HG03571 (cell line): Measurements from ENCODE around the gene PKD2L2.
A peak's percentile ranks its signal among the peaks of the same experiment; 100 is the strongest.
"Not testable (repeated sequence)": the region's sequence is repeated elsewhere in the genome, so short reads cannot be mapped to it uniquely, and the experiment has no call there.

Source experiments
- ATAC-seq: cut with Tn5 transposase; IDR thresholded peaks from one replicate; pipeline ENCODE4 v1.9.1; 2021; ENCODE audit not compliant: unreplicated experiment

Gene PKD2L2

DNA sequence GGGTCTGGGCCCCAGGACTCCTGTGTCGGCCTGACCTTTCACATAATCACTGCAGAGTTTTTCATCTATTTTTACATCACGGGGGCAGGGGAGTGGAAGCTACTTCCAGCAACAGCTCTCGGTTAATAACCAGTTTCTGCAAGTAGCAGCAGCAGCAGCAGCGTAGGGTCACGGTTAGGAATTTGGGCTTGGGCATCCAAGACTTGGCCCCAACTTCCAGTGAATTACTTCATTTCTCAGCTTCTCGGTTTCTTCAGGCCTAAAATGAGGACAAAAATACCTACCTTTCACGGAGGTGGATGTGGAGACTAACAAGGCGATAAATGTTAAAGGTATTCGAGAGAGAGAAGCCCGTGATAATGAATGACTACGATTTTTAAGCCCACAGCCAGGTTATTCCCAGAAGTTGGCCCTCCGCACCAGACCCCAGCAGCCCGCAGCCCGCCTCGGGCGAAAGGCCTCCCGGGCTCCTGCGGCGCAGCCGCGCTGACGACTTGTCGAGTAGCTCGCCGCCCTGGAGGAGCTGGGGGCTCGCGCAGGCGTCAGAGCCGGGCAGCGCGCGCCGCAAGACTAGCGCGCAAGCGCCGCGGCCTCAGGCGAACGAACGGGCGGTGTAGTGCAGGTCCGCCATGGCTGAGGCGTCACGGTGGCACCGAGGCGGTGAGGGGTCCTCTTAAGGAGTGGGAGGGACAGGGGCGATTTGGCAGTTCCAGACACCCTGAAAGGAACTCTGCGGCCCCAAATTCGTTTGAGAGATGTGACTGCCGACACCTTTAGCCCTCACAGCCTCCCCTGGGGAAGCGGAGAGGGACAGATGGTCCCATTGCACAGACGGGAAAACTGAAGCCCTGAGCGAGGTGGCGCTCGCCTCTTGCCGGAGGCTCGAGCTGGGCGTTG is at the start of gene PKD2L2:
TSS of gene PKD2L2 (plus strand) at position 595 of the 897 bp plus-strand sequence. CDS start at position 630, 35 bp downstream.
- ATAC-seq: peak; percentile 98

DNA sequence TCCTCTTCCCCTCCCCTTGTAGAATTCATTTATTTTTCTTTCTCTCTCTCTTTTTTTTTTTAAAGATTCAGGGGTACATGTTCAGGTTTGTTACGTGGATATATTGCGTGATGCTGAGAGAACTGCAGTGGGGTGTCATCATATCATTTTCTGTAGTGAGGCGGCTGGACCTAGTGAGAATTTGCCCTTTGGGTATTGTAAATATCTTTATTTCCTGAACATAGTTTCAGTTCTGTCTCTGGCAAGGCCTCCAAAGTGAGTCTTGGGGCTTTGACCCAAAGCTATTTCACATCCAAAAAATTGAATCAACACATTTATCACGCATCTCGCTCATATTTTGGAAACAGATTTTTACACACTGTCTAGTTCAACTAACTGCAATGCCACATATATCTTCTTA is 47.0 kb upstream of the PKD2L2 start:
- ATAC-seq: no peak

DNA sequence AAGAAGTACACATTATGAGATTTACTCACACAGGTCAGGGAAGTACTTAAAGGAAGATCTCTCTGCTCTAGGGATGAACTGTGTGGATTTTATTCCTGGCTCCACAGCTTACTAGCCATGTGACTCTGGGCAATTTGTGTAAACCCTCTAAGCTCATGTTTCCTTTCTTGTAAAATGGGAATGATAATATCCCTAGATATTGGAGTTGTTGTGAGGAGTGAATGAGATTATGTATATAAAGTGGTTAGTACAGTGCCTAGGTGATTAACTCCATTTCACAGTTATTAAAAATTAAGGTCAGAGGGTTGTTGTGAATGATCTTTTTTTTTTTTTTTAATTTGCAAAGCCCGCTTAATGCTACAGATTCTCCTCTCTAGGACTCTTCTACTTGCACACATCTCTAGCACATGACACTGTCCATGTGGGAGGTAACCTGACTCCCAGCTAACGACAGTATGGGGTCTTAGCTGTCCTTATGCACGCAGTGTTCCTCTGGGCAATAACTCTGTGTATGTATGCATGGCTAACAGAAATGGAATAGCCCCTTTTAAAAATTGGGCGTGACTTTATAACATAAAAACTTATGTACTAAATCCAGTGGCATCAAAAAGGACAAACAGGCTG is 45.5 kb upstream of the PKD2L2 start:
- no peak for ATAC-seq

DNA sequence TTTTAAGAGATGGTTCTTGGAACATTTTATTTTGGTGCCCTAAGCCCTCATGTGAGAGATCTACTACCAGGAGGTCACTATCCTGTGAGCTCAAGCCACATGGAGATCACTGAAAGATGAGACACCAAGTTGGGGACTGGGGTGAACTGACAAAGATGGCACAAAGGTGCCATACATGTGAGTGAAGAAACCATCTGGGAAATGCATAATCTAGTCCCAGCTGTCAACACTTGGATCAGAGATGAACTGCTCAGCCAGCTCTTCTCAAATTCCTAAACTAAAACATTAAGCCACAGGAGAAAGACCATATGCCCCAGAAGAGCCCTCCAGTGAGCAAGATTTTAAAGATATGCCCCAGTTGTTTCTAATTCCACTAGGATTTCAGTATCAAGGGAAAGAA is 43.8 kb upstream of the PKD2L2 start:
- ATAC-seq: no peak

DNA sequence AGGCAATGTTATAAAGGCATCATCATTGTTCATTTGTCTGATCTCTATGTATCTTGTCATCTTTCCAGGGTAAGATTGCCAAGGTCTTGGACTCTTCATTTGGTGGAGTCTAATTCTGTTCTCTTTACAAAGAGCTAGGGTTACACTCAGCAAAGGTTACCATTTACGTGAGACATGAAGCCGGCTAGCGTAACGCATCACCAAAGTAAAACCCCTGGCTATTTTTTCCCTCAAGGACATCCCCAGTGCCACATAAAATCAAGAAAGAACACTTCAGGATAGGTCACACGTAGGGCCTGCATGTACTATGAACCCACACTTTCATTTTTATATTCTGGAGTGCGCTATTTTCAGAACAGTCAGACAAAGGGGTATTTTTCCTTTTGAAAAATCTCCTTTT is 41.6 kb upstream of the PKD2L2 start:
- no peak for ATAC-seq

DNA sequence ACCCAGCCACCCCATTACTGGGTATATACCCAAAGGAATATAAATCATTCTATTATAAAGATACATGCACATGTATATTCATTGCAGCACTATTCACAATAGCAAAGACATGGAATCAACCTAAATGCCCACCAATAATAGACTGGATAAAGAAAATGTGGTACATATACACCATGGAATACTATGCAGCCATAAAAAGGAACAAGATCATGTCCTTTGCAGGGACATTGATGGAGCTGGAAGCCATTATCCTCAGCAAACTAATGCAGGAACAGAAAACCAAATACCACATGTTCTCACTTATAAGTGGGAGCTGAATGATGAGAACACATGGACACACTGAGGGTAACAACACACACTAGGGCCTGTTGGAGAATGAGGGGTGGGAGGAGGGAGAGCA is 36.1 kb upstream of the PKD2L2 start:
- ATAC-seq: not testable (repeated sequence)

DNA sequence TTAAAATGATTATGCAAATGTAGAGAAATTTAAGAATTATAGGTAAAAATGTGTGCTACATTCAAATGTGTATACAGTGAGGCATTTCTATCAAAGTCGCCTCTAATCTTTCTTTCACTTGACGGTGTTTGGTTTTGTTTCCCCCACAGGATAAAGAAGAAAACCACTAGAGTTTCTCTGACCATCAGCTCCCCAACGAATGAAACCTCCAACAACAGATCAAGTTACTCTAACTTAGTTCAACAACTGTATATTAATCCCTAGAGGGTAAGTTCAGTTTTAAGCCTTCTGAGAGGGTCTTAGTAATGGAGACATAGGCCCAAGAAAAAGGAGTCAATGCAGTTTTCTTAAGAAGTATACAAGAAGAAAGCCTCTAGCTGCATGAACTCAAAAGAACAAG is 33.1 kb upstream of the PKD2L2 start:
- no peak for ATAC-seq

DNA sequence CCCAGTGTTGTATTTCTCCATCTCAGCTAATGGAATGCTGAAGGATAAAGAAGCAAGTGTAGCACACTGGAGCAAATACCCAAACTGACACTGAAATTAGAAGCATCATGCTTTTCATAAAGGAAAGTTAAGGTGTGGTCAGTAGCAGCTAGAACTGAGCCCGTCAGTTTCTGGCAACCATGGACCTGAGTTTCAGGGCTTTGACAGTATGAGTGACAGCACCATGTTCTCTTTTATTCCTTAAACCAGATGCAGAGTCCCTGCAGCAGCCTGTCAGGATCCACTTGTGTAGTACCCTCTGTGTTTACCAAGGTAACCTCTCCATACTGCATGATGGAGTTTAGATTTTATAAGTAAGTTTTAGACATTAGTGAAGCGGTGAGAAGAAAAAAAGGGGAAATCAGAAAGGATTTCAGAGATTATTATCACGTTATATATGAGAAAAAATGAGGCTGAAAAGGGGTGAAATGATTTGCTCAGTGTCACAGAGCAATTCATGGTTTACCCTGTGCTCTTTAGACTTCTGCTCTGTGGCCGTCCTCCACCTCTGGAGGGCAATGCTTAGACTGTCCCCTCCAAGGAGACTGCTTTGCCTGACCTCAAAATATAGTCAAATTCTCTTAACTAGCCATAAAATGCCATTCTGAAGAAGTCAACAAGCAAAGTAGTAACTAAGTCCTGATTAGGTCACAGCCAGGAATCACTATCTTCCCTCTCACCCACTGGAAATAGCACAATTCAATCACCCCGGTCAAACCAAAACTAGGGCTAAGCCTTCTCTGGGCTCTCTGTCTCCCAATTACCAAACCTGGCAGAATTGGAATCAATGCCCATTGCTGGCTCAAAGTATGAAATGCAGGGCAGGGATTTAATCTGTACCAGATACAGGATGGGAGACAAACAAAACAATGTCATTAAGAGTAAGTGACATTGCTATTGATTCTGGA is 32.1 kb upstream of the PKD2L2 start:
- no peak for ATAC-seq

DNA sequence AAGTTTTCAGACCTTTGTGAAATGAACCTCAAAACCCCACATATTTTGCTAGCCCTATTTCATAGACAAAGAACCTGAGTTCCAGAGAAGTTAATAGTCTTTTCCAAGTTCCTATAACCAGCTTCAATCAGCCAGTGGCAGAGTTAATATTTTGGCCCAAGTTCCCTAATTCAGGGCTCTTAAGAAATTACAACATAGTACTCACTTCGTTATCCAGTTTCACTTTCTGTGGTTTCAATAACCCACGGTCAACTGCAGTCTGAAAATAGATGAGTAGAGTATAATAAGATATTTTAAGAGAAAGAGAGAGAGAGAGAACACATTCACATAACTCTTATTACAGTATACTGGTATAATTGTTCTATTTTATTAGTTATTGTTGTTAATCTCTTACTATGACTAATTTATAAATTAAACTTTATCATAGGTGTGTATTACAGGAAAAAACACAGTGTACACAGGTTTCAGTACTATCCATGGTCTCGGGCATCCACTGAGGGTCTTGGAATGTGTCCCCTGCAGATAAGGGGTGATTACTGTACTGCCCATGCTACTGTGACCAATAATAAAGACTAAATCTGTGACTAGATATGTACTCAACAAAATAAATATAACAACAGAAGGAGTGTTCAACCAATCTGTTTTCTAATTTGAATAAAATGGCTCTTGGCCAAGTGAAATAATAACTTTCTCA is 30.9 kb upstream of the PKD2L2 start:
- ATAC-seq: peak; percentile 80

DNA sequence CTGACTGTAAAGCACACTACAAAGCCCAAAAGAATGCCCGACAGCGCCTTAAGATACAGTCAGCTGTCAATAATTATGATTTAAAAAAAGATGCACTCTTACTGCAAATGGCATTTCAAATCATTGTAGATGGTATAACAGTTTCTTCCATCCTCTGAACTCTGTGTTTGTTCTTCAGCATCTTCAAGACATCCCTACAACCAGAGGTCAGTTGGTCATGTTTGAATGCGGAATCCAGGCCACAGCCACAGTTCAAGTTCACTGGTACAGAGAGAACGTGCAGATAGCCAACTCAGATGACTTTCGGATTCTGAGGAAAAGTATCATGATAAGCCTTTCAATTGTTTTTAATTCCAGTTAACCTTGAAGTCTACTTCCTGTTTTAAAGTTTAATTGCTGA is 30.3 kb upstream of the PKD2L2 start:
- no peak for ATAC-seq

DNA sequence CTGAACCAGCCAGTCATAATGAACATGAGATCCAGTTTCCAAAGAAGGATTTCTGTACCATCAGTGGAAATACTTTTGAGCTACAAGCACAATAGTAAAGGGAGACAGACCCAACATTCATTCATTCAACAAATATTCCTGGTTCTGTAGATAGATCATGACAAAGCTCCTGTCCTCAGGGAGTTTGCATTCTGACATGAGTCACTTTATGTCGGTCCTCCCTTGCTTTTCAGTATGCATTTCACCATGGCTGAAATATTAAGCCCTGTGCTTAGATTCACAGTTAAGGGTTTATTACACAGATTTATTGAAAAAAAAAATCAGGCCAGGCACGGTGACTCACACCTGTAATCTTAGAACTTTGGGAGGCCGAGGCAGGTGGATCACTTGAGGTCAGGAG is 27.0 kb upstream of the PKD2L2 start:
- no peak for ATAC-seq

DNA sequence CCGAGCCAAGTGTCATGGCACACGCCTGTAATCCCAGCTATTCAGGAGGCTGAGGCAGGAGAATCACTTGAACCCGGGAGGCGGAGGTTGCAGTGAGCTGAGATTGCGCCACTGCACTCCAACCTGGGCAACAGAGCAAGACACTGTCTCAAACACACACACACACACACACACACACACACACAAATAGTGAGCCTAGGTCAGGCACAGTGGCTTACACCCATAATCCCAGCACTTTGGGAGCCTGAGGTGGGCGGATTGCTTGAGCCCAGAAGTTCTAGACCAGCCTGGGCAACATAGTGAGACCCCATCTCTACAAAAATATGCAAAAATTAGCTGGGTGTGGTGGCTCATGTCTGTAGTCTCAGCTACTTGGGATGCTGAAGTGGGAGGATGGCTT is 25.6 kb upstream of the PKD2L2 start:
- ATAC-seq: not testable (repeated sequence)

DNA sequence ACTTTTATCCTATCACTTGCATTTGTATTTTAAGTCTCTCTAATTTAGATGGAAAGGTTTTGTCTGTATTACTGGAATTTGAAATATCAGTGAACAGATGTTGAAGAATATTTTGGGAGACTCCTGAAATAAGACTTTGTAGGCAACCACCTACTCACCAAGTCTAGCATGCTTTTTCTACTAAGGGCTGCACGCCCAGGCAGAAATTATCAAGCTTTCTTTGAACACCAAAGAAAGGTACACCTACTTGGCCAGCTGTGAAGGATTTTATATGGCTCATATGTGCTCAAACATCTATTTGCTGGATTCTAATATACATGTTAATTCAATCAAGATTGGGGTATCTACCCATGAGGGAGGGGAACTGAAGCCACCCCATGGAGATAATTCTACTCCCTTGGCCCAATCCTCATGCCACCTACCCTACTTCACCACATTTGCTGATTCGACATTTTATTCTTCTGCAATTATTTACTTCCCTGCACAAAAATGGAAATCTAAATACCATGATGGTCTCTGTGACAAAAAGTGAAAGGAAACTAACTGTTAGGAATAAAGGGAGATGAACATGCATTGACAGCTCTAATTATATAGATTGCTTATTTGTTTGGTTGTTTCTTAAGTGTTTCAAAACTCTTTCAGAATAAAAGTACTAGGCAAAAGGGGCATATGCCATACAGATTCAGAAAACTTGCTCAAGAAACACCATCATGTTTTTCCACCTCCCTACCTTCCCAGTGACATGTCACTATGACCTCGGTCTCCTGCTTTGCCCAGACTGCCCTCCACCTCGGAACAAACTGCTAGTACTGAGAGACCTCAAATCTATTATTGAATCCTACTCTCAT is 22.5 kb upstream of the PKD2L2 start:
- no peak for ATAC-seq

DNA sequence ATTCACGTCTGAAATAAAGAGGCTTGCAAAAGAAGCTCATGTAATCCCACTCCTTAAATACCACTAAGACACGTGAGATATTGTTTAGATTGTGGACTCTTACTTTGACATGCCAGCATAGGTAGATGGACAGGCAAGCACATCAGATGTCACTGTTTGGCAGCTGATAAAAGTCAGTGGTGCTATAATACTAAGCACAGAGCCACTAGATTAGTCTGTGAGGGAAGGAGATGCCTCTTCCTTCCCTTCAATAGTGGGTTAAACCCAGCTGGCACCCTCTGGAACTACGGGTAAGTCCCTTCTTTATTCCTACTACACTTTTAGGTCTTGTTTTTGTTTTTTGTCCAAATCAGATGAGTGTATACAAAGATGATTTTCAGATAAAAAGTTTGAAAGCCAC is 21.6 kb upstream of the PKD2L2 start, which contains the start of gene MYOT:
TSS of gene MYOT (plus strand) at position 197 of the 400 bp plus-strand sequence. CDS start 2,792 bp downstream, outside the sequence.
- ATAC-seq: no peak

DNA sequence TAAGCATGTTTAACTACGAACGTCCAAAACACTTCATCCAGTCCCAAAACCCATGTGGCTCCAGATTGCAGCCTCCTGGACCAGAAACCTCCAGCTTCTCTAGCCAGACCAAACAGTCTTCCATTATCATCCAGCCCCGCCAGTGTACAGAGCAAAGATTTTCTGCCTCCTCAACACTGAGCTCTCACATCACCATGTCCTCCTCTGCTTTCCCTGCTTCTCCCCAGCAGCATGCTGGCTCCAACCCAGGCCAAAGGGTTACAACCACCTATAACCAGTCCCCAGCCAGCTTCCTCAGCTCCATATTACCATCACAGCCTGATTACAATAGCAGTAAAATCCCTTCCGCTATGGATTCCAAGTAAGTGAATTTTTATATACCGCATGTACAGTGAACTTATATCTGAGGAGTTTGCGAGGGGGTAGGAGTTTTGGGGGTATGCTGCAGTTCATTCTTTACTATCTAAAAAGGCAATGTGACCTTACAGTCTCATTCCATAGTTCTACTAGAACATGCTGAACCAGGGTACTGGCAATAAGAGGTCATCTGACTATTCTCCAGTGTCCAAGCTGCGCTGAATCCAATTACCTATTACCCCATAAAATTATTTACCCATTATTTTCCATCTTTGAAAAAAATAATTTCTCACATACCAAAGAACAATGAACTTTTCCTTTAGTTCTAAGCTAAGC is 18.5 kb upstream of the PKD2L2 start:
- ATAC-seq: no peak

DNA sequence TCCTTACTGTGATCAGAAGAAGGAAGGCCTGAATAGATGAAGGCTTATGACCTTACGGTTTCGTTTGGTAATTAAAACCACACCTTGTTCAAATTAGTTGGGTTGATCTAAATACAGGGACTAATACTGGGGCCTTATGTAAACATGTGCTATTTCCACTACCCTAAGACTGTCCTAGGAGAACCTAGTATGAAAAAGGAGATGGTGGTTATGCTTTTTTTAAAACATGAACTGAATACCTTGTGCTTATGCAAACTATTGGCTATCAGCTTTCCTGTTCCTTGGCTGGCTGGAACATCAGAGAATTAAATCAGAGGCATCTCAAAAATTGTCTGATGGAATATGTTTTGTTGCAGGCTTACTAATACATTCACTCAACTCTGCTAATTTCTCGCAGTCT is 17.7 kb upstream of the PKD2L2 start:
- no peak for ATAC-seq

DNA sequence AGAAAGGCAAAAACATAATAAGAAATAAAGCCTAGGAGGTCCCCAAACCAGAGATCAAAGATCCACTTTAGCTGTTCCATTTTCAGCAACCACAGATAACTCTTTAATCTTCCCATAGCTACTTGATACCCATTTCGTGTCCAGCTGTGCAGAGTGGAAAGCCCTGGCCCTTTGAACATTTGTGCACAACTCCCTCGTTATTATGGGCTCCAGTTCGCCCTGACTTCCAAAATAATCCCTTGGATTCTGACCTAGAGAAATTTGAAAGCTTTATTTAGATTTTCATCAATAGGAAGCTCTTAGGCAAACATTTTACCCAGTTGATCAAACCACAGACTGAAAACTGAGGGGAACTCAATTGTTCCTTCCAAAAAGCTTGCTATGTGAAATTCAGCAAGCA is 16.8 kb upstream of the PKD2L2 start:
- no peak for ATAC-seq

DNA sequence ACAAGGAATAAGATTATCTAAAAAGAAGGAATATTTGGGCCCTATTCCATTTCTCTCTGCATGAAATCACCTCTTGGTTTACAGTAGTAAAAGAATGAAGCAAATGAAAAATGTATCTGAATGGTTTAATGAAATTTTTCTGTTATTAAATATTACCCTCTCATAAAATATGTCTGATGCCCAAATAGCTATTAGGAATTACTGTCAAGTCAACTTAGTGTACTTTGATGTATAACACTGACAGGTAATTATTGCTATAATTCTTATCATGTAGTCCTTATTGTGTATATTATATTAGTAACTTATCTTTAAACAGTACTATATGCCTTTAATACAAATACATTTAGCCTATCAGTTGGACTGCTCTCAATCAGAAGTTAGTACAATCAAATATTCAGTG is 13.2 kb upstream of the PKD2L2 start:
- no peak for ATAC-seq

DNA sequence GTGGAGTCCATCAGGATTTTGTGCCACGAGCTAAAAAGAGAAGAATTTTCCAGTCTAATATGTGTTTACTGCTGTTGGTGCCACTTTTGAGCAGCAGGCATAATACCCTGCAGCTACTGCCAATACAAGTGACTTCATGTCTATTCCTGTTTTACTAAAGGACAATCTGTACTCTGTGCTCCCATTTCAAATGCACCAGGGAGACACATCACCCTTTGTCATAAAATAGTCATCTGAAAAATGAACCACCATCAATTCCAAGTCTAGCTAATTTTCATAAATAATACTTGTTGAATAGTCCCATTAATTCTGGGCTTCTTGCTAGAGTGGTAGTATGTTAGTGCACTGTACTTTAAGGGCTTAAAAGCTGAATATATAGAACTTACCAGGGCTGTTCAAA is 8.9 kb upstream of the PKD2L2 start:
- ATAC-seq: no peak
